HG02678 (cell line): ENCODE measurements around the gene PLA2G2C.

ENCODE experiments used
- ATAC-seq: cut with Tn5 transposase; IDR thresholded peaks from one replicate; pipeline ENCODE4 v1.9.1; 2021; ENCODE audit warnings: mild to moderate bottlenecking, moderate library complexity; ENCODE audit not compliant: unreplicated experiment

PLA2G2C gene

DNA sequence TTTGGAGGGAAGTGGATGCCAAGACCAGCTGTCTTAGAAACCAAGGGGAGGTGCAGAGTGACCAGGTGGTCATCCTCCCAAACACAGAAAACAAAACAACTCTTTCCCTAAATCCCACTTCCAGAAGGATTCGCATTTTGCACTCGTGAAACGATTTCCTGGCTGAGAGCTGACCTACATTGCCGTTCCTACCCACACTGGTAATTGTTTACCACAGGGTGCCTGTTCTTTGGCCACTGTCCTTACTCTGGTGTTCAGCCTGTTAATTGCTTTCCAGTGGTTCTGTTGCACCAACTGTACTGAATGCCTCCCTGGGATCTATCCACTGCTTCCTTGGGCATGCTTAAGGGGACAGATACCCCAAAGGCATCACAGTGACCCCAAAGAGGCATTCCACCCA is 23.2 kb upstream of the PLA2G2C start:
- no peak for ATAC-seq

DNA sequence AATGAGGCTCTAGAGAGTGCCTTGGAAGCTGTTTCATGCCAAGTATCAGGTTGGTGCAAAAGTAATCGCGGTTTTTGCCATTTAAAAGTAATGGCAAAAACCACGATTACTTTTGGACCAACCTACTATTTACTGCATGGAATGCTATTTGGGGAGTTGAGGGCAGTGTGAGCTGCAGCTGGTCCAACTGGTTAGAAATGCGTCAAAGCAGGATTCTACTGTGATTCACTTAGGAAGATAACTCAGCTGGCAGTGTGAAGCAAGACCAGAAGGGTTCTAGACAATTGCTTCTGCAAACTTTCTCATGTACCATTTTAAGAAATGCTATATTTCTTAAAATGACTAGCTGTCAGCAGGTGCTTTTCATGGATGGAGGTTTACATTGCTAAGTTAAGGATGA is 21.2 kb upstream of the PLA2G2C start:
- no peak for ATAC-seq

DNA sequence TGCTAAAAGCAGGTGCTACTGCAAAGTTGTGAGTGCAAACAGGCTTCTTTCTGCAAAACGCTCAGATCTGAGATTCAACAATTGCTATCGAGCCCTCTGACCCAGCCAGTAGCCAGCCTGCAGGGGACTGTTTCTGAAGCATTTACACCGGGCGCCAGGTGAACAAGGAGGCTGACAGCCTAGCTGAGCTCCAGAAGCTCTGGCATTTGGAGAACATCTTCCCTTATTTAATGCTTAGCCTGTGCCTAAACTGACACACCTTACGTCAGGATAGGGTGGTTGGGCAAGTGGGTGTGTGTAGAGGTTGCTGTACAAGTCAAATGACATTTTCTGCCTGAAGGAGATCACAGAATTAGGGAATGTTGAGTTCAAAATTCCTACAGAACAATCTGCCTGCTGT is 15.8 kb upstream of the PLA2G2C start:
- no peak for ATAC-seq

DNA sequence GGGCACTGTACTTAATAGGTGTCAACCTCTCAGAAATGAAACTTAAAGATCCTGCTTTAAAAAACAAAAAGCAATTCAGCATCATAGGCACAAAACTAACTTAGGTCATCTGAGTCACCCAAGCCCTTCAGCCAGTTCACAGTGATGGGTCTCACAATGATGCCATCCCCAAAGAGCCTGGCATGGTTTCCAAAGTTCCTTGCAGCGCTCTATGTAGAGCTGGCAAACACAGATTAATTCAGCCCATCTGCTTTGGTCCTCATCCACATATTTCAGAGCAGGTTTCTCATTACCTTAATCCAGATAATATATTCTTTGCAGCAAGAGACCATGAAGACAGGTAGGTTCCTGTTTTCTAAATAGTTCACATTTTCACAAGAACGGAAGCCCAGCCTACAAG is 14.6 kb upstream of the PLA2G2C start:
- ATAC-seq = no peak

DNA sequence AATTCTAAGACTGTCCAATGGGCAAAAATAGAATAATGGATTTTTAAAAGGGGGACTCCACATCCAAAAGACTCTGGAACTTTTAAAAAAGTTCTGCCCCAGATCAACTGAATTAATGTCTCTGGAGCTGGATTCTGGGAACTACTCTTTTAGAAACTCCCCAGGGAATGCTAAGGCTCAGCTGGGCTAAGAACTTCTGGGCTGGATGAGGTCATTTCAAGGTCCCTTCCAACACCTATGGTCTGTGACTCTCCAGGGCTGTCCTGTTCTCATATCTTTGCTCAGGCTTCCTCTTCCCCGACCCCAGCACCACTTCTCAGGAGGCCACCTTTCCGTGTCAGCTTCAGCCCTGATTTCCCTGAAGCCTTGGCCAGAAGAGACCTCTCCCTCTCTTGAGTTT is 13.5 kb upstream of the PLA2G2C start:
- ATAC-seq = no peak

DNA sequence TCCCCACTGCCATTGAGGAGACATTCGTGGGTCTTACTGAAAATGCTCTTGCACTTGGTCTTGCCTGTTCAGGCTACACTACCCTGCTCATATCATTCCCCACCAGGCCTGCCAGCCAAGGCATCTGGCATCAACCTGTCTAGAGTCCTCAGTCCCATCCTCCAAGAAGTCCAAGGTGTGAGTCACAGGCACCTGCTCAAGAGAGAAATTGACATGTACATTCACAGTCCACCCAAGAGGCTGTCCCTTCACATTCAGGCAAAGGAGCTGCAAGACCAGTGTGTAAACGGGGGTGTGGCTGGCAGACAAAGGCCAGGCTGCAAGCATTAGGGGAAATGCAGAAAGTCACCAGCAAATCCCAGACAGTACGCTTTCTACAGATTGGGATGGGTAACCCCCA is 13.1 kb upstream of the PLA2G2C start:
- no peak for ATAC-seq

DNA sequence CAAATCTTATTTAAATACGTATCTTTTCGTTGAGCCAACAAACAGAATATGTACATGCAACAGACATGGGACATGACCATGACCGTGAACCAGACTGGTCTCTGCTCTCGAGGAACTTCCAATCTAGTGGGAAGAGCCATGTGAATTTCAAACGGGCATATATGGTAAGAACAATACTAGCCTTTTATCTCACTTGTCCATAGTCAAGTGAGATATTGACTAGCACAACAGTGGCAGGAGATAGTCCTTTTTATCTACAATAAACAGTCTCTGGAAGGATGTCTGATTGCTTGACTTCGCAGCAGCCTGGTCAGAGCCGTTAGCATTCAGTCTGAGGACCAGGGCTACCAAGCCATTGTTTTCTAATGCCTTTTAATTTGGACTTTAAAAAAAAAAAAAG is 12.6 kb upstream of the PLA2G2C start:
- no peak for ATAC-seq

DNA sequence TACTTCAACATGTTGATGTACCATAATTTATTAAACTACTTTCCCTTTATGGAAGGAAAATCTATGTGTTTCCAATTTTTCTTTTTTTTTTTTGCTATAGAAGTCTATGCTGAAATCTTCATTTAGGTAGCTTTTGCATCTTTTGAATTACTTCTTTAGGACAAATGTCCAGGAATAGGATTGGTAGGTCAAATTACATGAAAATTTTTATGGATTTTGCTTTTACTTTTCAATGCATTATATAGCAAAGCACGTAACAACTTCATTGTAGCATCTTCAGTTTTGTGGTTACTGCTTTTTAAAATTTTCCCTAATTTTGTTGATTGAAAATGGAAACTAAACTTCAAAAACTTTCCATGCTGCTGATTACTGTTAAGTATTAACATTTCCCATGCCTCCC is 12.0 kb upstream of the PLA2G2C start:
- no peak for ATAC-seq

DNA sequence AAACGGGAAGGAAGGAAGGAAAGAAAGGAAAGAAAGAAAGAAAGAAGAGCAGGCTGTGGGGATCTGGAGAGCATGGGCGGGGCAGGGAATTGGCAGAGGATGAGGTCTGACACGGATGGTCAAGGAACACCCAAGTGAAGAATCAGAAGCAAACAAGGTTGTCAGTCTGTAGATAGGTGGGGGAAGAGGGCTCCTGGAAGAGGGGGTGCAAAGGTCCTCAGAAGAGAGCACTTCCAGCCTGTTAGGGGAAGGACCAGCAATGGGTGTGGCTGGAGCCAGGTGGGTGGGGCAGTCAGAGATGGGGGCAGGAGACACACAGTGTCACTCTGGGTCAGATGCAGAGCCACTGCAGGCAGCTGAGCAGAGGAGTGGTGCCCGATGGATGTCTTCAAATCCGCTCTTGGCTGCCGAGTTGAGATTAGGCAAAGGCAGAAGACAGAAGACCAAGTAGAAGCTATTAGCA is 11.0 kb upstream of the PLA2G2C start:
- ATAC-seq = no peak

DNA sequence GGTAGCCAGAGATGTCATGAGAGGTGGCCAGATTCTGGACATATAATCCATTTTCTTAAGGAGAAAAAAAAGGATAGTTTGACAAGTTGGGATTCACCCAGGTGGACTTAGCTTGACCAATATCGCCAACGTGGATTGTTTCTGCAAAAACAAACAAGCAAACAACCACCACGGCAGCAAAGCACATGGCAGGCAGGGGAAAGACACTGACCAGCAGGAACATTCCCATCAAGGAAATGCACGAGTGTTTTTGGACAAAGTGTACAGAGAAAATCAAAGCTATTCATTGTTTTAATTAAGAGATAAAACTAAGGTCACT is 9.1 kb upstream of the PLA2G2C start:
- no peak for ATAC-seq

DNA sequence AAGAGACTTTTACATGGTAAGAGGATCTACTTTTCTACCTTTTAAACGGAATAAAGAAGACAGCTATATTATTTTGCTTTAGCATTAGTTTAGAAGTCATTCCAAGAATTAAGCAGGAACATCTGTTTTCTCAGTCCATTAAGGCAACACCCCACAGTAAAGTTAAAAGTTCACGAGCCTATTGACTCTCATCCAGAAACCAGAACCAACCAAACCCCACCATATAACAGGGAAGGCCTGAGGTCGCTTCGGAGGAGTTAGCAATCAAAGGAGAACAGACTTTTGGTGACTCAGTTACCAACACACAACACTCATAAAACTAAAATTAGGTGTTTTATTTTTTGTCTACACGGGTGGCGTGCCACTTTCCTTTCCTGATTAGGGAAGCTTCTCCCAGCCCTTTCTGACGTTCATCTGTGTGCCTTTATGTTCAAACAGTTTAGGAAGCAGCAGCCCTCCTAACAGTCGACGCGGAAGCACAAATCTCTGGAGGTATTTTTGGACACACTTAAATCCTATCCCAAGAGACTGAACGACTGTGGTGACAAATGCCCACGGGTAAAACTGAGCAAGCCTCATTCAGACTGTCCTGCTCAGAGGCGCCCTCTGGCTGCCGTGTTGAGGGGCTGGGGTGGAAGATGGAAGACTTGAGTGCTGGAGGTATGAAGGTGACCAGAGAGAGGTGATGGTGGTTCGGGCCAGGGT is 8.6 kb upstream of the PLA2G2C start:
- no peak for ATAC-seq

DNA sequence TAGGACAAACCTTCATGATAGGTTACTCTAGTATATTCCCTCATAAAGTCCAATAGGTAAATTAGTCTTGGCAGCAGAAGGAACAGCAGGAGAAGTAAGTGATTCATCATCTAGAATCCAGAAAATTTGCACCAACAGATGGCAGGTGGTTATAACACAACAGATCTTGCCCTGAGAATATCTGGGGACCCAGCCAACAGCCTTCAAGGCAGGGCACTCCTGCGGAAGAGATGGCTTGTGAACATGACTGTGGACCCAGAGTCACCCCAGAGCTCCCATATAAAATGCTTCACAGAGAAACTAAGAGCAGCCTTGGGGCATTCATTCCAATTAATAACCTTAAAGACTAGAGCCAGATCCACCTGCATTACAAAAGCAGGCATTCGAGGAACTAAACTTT is 7.9 kb upstream of the PLA2G2C start:
- no peak for ATAC-seq

DNA sequence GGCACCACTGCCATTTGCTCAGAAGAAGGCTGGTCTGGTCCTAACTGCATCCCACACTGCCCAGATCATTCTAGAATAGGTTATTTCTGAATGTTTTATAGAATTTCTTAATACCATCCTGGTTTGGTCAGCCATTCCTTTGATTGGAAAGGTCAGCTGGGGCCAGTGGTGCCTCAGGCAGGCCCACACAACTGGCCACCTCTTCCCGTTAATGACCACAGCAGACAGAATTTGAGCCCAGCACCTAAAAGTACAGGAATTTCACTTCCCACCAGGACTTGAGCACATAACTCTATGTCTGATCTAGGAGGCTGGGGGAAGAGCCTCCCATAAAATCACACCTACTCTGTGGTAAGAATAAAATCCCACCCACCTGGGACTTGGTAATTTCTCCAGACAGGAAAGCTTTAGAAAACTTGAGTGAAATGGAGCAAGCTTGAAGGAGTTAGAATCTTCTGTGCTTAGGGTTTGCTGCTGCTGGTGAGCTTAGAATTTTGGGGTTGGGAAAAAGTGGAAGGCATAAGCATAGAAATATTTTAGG is 6.6 kb upstream of the PLA2G2C start:
- ATAC-seq = no peak

DNA sequence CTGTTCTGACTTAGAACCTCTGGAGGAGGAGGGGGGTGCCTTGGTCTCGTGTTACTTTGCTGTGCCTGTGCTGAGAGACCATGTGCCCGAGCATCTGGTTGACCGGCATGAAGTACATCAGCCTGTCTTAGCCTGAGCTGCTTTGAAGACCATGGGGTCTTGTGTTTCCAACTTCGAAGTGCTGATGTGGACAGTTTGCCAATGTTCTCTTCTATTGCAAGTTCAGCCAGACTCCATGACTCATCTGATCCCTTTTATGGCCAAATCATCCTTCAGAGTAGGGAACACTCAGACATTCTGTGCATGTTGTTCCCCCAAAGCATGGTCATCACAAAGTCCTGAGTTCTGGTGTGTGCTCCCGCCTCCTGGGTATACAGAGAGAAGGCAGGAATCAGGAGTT is 6.0 kb upstream of the PLA2G2C start:
- ATAC-seq = no peak

DNA sequence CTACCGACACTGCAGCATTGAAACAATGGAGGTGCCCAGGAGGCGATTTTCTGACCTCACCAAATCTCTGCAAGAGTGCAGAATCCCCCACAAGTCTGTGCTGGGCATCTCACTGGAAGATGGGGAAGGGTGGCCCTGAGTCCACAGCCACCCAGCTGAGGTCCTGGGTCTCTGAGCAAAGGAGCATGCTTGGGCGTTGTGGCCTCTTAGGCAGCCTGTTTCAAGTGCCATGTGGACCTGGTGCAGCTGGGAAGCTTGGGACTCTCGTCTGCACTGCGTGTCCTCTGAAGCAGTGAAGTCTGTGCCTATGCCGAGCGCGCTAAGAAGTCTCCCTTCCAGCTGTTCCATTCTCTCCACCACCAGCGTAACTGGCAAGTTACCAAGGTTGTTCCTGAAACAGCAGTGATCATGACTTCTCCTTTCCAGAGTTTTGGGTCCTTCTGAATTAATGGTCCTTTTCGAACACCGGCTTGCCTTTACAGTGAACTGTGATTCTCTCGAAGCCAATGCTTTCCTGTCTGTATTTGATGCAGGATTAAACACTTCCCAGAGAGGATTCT is 5.0 kb upstream of the PLA2G2C start:
- no peak for ATAC-seq

DNA sequence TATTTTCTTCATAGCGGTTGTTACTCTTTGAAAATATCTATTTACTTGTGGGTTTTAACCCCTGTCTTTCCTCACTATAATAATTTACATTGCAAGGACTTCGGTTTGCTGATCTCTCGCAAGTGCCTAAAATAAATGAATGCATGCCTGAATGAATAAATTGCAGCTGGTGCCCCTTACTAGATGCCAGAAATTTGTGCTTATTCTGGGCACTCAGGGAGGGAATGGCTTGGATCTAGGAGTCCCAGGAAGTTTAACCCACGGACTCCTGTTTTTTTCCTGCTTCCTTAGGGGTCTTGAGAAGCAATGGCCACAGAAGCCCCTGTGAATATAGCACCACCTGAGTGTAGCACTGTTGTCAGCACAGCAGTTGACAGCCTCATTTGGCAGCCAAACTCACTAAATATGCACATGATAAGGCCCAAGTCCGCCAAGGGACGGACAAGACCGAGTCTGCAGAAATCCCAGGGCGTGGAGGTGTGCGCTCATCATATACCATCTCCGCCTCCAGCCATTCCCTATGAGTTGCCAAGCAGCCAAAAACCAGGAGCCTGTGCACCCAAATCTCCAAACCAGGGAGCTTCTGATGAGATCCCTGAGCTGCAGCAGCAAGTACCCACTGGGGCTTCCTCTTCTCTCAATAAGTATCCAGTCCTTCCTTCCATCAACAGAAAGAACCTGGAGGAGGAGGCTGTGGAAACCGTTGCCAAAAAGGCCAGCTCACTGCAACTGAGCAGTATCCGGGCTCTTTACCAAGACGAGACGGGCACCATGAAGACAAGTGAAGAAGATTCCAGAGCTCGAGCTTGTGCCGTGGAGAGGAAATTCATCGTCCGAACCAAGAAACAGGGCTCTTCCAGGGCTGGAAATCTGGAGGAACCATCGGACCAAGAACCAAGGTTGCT is 4.2 kb upstream of the PLA2G2C start:
- ATAC-seq = no peak

DNA sequence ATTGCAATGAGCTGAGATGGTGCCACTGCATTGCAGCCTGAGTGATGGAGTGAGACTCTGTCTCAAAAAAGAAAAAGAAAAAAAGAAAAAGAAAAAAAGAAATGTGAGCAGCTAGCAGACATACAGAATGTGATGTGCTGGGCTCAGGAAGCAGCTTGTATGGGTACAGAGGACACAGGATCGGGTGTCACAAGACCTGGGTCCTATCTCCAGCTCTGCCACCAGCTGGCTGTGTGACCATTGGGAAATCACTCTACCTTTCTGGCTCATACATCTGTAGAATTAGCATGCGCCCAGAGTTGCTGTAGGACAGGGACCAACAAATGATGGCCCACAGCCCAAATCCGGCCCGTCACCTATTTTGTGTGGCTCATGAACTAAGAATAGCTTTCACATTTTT is 3.3 kb upstream of the PLA2G2C start:
- ATAC-seq = no peak

DNA sequence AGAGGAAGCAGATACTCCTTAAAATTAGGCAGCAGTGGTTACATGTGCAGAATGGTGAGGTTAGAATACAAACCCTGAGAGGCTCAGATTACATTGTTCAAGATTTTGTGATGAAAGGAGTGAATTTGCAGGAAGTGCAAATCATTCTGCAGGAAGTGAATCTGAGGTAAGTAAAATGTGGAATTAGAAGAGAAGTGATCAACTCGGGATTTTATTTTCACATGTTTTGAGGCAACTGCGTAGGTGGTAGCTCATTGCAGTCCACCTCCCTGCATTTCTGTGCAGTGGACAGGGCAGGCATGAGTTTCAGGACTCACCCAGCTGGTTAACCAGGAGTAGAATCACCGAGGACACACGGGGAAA is 2.1 kb upstream of the PLA2G2C start:
- ATAC-seq = no peak

DNA sequence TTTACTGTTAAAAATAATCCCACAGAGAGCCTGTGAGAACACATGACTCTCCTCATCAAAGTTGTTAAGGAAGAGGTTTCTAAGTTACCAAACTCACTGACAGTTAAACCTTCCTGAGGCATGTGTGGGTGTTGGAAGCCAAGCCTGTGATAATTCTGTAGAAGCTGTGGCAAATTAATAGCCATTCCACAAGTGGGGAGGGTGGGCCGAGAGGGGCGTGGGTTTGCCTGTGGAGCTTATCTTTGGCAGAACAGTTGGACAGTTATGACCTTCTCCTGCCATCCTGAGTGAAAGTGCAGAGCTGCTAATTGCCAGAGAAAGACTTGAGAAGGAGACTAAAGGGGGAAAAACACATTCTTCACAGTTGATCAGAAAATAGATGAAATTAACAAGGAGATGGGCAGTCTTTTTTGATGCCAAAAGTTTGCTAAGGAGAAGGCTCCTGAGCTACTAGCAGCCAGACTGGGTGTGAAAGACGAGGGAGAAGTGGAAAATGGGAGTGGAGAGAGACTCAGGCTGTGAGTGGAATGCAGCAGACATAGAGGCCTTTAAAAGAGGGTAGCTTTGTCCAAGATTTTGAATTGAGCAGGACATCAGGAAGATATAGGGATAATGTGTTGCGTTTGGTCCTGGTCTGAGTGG is 1.6 kb upstream of the PLA2G2C start:
- ATAC-seq = no peak

DNA sequence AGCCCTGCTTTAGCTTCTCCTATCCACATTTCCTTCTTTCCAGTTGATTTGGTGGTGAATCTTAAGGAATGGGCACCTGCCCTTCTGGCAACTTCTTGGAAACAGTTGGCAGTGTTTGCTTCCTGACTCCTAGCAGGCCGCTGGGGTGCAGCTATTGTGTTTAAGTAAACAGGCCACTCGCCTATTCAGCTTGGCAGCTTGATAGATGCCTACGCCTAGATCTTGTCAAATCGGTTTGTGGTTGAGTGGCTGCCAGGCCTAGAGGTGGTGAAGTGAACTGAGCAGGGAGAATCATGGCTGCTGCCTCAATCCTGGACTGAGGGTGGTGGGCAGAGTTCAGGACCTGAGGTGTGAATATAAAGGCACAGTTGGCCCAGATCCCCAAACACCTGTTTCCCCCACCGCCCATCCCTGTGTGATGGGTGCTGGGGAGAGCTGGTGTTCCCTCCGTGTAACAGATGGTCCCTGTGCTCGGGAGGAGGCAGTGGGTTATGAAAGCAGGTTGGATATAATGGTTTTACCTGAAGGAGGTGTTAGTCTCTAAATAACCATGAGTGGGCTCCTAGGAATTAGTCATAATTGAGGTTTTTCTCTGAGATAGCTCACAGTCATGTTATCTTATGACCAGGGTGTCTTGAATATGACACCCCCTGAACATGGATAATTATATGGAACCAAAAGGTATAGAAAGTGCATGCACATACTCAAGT is 940 bp upstream of the PLA2G2C start:
- no peak for ATAC-seq
